GM23338 (cell line): ENCODE measurements around the gene GLRB.

Experiments used
- EZH2 ChIP-seq: fragments of 200-600 bp; sonication (generic); IDR thresholded peaks from one replicate; pipeline ENCODE4 v1.8.0; 2017; ENCODE audit warnings: antibody characterized with exemption, mild to moderate bottlenecking, low read depth; ENCODE audit not compliant: unreplicated experiment
- EZH2phosphoT487 ChIP-seq: fragments of 200-600 bp; sonication (generic); IDR thresholded peaks from one replicate; pipeline ENCODE4 v1.8.1; 2018; ENCODE audit warnings: antibody characterized with exemption; ENCODE audit not compliant: unreplicated experiment
- POLR2AphosphoS5 ChIP-seq: IDR thresholded peaks from 2 replicates; pipeline ENCODE4 v1.6.1; 2016; ENCODE audit warnings: antibody characterized with exemption, low read depth
- REST ChIP-seq: IDR thresholded peaks from one replicate; pipeline ENCODE4 v1.6.1; 2018; ENCODE audit warnings: antibody characterized with exemption; ENCODE audit not compliant: unreplicated experiment
- TF ChIP-seq, protein P1 (sequence below), 2 experiments: fragments of 200-600 bp in 1 of 2; sonication (generic) in 1 of 2; conservative IDR thresholded peaks; 2 replicates each; pipeline versions ENCODE4 v1.5.1 to v1.6.1; 2016 to 2017; ENCODE audit warnings: antibody characterized with exemption in 2 of 2, low read depth in 2 of 2, mild to moderate bottlenecking in 2 of 2, moderate library complexity in 1 of 2

GRCh38 chr4:157075401-157075800 lies 549 bp upstream of the GLRB start:
- TF ChIP-seq, protein P1, sequence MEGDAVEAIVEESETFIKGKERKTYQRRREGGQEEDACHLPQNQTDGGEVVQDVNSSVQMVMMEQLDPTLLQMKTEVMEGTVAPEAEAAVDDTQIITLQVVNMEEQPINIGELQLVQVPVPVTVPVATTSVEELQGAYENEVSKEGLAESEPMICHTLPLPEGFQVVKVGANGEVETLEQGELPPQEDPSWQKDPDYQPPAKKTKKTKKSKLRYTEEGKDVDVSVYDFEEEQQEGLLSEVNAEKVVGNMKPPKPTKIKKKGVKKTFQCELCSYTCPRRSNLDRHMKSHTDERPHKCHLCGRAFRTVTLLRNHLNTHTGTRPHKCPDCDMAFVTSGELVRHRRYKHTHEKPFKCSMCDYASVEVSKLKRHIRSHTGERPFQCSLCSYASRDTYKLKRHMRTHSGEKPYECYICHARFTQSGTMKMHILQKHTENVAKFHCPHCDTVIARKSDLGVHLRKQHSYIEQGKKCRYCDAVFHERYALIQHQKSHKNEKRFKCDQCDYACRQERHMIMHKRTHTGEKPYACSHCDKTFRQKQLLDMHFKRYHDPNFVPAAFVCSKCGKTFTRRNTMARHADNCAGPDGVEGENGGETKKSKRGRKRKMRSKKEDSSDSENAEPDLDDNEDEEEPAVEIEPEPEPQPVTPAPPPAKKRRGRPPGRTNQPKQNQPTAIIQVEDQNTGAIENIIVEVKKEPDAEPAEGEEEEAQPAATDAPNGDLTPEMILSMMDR (conservative IDR thresholded peaks at IDR 0.05; ENCODE audit: low read depth in 2 of 2), result no peak
- TF ChIP-seq EZH2, result no peak
- no peak for TF ChIP-seq POLR2AphosphoS5
- no peak for TF ChIP-seq EZH2phosphoT487
- no peak for TF ChIP-seq REST
